Activated CD8-positive, alpha-beta memory T cell treated with anti-CD3 and anti-CD28 coated beads, Interleukin-2, amount 10 ng/mL, durations not matched to agents 7 days and 5 days (primary cell): ENCODE data around the gene FEZF2. TPM values are rescaled to one million over a fixed set of nuclear protein-coding genes. Genes with fewer than 3 reads are reported as not detected.

Experiments used
- ATAC-seq: fragments of 150-1000 bp; cut with Tn5 transposase; one replicate; pipeline ENCODE4 v1.10.0; 2021; ENCODE audit warnings: moderate library complexity
- CTCF ChIA-PET: fragments of 350-600 bp; sonication (Branson Sonifier 250); formaldehyde crosslinking; loops from one replicate; lab custom pipeline; 2021; ENCODE audit warnings: antibody characterized with exemption; lab: Charles Lee
- DNase-seq: peaks from one replicate; pipeline ENCODE4 v3.0.0-alpha.2; 2020
- H3K27ac Mint-ChIP-seq: one replicate; pipeline ENCODE4 v1.8.0; 2021; ENCODE audit warnings: mild to moderate bottlenecking, mixed read lengths
- H3K27me3 Mint-ChIP-seq: one replicate; pipeline ENCODE4 v1.8.0; 2021; ENCODE audit warnings: mixed read lengths
- H3K36me3 Mint-ChIP-seq: one replicate; pipeline ENCODE4 v1.8.0; 2021; ENCODE audit warnings: mild to moderate bottlenecking, mixed read lengths
- H3K4me1 Mint-ChIP-seq: one replicate; pipeline ENCODE4 v1.8.0; 2021; ENCODE audit warnings: mixed read lengths
- H3K4me3 Mint-ChIP-seq: one replicate; pipeline ENCODE4 v1.8.0; 2021; ENCODE audit warnings: mild to moderate bottlenecking, moderate library complexity, mixed read lengths
- H3K9me3 Mint-ChIP-seq: one replicate; pipeline ENCODE4 v1.8.0; 2022; ENCODE audit warnings: low read depth, mixed read lengths
- total RNA-seq, 2 experiments: library from RNA; stranded (reverse); gene quantifications; one replicate each; pipeline ENCODE4 v1.2.3, GENCODE V29; 2021

The FEZF2 gene
- total RNA-seq, 2 experiments from 2014 or later: not detected

DNA sequence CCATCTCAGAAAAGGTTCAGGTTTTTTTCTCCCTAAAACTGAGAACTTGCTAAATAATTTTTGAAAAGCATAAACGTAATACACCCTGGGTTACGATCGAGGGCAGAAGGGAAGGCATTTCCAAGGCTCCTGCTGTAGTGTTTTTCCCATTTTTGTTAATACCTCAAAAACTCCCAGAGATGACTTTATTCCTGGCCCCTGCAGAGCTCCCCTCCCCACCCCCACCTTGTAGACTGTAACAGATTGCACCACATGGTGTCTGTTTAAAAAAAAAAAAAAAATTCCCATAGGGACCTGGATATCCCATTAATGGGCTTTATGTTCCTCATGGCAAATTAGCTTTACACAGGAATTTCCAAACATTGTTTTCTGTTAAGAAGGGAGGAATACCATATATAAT, 38.2 kb downstream of the FEZF2 start:
- H3K27ac Mint-ChIP-seq: no peak overlapping the region
- H3K36me3 Mint-ChIP-seq: no peaks in the 10 kb centered on the region
- ATAC-seq (no peak), DNase-seq (no peak)
- no peaks in the 10 kb centered on the region for H3K9me3 Mint-ChIP-seq
- H3K27me3 Mint-ChIP-seq: no peaks in the 10 kb centered on the region
- H3K4me1 Mint-ChIP-seq: no peaks in the 10 kb centered on the region
- CTCF ChIA-PET: no interaction called here
- no peak overlapping the region for H3K4me3 Mint-ChIP-seq

DNA sequence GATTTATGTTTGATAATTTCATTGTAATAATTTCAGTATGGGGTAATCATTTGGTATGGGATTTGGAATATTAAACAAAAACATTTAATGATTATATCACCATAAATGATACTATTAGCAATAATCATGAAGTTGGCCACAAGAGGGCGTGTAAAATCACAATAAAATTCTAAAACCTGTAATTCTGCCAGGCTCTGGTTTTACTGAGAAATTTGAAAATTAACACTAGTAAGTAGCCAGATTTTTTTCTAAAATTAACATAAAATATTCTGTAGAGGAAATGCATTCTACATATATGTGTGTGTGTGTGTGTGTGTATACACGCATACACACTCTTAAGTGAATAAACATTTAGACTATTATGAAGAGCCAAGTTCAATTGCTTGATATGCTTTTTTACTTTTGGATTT, 40.5 kb downstream of the FEZF2 start:
- no peak for DNase-seq
- no peaks in the 10 kb centered on the region for H3K27me3 Mint-ChIP-seq
- H3K9me3 Mint-ChIP-seq: no peaks in the 10 kb centered on the region
- CTCF ChIA-PET: no interaction called here
- no peak for ATAC-seq
- no peak overlapping the region for H3K4me3 Mint-ChIP-seq
- no peaks in the 10 kb centered on the region for H3K36me3 Mint-ChIP-seq
- H3K4me1 Mint-ChIP-seq: no peaks in the 10 kb centered on the region
- H3K27ac Mint-ChIP-seq: no peak overlapping the region

DNA sequence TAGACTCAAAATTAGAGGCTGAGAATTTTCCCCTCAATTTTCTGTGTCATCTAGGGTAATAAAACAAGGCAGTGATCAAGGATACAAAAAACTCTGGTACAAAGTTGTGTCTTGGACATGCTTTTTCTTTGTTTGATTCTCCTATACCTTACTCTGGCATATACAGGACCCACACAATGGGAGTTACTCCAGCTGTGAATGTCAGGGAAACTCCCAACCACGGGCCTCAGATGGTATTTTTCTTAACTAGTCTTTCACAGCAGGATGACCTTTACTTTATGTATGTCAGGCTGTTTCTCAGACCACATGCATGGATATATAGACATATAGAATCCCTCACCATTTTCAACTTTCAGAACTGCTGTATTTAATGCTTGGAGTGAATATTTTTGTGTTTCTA, 41.3 kb downstream of the FEZF2 start:
- Mint-ChIP-seq H3K9me3 (no peaks in the 10 kb centered on the region), H3K4me1 (no peaks in the 10 kb centered on the region), H3K27me3 (no peaks in the 10 kb centered on the region), H3K27ac (no peak overlapping the region), H3K36me3 (no peaks in the 10 kb centered on the region), H3K4me3 (no peak overlapping the region)
- ATAC-seq (no peak), DNase-seq (no peak)
- CTCF ChIA-PET: no interaction called here

DNA sequence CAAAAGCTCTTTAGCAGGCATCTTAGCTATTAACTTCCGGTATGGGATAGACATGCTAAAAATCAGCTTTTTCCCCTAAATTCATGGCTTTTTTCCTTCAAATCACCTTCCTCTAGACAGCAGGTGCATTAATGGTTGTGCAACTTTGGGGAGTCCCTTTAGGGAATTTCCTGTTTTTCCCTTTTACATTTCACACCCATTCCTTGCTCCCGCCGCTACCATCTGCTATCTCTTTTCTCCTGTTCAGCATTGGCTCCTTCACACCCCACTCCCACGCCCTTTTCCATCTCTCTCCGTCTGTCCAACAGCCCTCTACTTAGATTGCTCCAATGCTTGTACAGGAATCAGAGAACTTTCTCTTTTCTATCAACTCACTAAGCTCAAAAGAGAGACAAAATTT, 43.4 kb downstream of the FEZF2 start:
- ATAC-seq (no peak), DNase-seq (no peak)
- H3K27ac Mint-ChIP-seq: no peak overlapping the region
- H3K9me3 Mint-ChIP-seq: no peaks in the 10 kb centered on the region
- peaks cover 2% of the 10 kb centered on the region for H3K36me3 Mint-ChIP-seq
- H3K4me1 Mint-ChIP-seq: no peaks in the 10 kb centered on the region
- no peak overlapping the region for H3K4me3 Mint-ChIP-seq
- H3K27me3 Mint-ChIP-seq: no peaks in the 10 kb centered on the region
- CTCF ChIA-PET: no interaction called here

DNA sequence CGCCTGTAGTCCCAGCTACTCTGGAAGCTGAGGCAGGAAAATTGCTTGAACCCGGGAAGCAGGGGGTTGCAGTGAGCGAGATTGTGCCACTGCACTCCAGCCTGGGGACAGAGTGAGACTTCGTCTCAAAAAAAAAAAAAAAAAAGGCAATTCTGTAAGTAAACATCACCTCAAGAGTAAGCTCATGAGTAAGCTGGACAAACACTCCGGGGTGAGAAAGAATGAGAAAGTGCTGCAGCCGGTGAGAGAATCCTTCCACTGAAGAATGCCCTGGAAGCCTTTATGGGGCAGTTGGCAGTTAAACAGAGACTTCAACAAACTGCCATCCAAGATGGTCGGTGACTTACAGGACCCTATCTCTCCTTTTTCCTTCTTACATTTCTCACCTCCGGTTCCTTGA, 47.5 kb downstream of the FEZF2 start:
- Mint-ChIP-seq H3K27ac (no peak overlapping the region), H3K27me3 (no peaks in the 10 kb centered on the region), H3K4me1 (no peaks in the 10 kb centered on the region), H3K9me3 (no peaks in the 10 kb centered on the region), H3K4me3 (no peak overlapping the region), H3K36me3 (peaks cover 10% of the 10 kb centered on the region)
- ATAC-seq (no peak), DNase-seq (no peak)
- CTCF ChIA-PET: no interaction called here

DNA sequence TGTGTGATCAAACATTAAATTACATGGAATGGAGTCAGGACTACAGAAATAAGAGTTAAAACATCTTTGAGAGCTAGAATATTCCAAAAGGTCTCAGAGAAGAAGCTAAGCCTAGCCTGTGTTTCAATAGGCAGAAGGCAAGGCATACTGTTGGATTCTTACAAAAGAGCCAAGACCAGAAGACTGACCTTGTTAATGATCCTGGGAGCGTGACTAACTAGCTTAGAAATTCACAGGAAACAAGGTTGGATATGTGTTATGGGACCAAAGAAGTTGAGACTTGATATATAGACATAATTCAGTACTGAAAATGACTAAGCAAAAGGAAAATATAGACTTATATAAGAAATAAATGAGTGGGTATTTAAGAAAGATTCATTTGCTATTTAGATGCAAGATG, 50.1 kb downstream of the FEZF2 start:
- CTCF ChIA-PET: interaction anchor here (1.1 kb wide), 1 partner anchor 19 kb away, joined by 3 read pairs; no protein-coding TSS in a partner anchor
- Mint-ChIP-seq H3K27me3 (peaks cover 4% of the 10 kb centered on the region), H3K4me1 (peaks cover 9% of the 10 kb centered on the region), H3K9me3 (no peaks in the 10 kb centered on the region), H3K4me3 (no peak overlapping the region), H3K36me3 (peaks cover 17% of the 10 kb centered on the region), H3K27ac (no peak overlapping the region)
- ATAC-seq (no peak), DNase-seq (no peak)
